GM19397 (cell line): Measurements from ENCODE around the gene SCFD2.

ENCODE experiments used
- ATAC-seq: cut with Tn5 transposase; IDR thresholded peaks from one replicate; pipeline ENCODE4 v1.9.1; 2021; ENCODE audit warnings: mild to moderate bottlenecking, moderate library complexity; ENCODE audit not compliant: unreplicated experiment

The SCFD2 gene

DNA sequence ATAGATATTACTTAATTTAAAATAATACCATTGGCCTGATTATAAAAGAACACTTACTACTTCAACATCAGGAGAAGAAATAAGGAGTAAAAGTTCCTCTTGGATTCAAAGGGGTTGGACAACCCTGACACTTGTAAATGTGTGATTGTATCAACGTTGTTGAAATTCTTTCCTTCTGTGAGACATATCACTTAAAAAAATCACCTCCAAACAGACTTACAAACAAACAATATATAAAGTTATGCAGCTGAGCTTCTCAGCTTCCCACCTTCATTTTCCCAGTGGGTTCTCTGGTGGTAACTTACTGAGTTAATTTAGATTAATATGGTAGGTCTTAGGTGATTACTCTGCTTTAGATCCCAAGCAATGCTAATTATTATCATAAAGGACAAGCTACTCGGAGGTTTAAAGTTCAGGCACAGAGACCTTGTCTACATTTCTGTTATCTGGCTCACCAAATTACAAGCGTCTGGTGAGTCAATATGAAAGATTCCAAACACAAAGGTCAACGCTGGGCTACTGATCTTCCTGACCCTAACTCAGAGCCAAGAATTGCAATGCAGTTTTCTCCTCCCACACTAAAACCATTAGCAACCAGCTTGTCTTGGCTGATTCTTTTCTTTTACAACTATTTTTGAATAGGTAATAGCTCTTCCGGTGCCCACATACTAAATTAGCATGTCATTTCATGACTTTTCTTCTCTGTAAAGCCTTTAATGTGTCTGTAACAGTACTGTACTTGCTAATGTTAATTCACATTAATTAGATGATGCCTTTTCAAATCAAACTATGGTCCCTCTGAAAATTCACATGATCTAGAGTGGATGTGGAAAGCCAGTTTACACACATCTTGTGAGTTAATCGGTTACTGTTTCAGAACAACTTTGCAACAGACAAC is 346.1 kb downstream of the SCFD2 start:
- ATAC-seq, result no peak

DNA sequence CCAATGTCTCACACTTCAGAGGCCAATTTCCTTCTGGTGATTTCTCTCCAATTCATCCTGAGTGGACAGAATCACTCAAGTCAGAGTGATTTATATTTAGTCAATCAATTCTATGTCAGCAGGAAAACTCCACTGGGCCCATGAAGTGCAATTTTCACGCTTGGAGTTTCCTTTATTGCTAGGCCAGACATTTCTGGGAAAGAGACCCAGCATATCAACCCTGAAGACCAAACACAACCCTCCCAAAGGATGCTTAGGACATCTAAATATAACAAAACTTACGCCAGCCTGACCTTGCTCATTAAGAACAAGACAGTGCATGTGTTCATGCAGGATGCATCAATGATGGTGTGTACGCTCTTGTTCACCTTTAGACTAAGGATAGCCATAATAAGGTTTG is 347.4 kb downstream of the SCFD2 start:
- no peak for ATAC-seq

DNA sequence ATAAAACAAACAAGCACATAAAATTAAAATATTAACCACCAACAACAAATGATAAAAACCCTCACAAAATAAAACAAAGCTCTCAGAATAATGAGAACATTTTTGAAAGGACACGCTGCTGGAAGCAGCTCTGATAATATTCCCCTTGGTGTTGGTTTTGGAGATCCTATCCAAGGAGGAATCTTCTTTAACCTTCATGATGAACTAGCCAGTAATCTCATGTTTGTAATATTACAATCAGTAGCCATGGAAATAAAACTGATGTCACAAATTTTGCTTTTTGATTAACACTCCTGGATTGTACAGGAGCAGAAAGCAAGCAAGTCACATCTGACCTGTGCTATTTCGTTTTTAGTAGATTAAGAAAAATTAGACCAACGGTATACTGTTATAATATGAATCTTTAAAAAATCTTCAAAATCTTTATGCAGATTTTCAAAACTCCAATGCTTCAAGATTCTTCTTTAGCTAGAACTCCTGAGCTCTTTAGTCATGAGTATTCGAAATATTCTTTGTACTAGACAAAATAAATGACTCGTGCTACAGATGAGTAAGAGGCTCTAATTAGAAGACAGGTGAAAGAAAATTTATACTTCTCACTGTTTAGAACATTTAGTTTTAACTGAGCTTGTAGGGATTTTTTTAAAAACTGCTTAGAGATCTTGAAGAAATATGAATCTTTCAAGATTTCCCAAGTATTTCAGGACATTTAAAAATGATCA is 349.6 kb downstream of the SCFD2 start:
- ATAC-seq, result no peak

DNA sequence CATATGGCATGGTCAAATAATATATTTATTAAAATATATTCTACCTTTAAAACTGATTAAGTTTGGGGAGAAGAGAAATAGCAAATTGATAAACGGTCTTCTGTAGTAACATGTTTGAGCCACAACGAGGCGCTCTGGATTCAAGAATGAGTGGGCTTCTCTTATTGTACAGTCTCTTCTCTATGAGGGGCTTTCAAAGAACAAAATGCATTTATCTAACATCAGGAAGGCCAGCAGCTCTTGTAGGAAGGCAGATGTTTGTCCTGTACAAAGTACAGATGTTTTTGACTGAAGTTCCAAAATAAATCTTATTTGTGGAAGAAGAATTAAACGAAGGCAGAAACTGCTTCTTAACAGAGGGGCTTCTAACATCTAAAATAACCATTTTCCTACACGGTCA is 350.2 kb downstream of the SCFD2 start:
- no peak for ATAC-seq

DNA sequence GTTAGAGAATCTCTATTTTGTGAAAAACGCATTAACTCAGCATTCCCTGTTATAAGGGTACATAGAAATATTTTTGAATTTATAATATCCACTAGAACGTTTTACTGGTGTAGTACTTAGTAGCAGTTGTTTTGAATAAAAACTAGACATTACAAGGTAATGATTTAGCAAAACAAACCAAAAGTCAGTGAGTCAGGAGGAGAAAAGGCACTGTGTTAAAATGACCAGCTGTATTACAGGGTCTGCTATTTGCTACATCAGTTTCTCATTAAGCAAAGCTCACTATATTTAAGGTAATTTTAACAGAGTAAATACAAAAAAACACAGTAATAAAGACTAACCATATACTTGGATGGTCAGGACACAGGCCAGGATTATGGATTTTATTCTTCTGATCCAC is 351.0 kb downstream of the SCFD2 start:
- no peak for ATAC-seq

DNA sequence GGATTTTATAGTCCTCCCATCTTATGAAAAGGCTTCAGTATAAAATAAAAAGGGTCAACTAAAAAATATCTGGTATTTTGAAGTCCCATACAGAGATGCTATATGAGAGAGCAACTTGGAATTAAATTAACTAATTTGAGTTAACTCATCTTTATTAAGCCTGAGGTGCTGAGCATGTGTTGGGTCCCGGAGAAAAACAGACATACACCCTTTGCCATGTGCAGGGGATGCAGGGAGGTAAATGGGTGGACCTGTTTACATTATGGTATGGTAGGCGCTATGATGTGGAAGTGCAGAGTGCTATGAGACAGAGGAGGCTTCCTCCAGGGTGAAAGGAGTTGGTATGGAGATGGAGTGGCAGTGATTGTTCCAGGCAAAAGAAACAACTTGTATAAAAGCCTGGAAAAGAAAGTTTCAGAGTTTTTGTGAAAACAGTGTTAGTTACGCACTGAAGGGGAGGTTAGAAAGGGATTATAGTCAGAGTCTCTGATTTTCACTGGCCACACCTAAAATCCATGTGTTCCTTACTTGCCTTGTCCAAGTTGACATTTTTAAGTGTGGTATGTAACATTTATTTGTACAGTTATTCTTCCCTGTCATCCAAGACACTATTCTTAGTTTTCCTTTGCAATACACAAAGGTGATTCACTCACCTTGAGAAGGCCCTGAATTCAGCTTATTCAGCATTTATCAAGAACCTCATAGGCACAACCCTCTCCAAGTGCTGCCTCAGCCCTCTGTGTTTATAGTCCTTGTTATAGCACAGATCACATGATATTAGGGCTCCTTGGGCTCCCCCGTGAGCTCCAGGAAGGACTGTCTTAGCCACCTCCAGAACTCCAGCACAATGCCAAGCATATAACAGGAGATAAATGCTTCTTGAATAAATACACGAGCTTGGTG is 351.7 kb downstream of the SCFD2 start:
- no peak for ATAC-seq

DNA sequence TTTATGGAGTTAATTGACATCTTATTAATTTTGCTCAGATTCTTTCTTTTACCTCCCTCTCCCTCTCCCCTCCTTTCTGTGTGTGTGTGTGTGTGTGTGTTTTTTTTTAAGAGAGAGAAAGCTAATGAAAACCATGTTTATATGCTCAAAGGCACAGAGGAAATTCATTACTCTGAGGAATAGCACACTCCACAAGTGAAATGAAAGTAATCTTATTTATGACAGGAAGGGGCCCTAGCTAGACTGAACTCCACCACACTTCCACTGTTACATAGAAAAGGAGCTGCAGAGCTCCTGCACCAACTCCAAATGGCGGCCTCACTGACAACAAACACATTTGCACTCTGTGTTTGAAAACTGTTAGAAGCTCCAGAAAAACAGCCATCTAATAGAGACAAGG is 353.1 kb downstream of the SCFD2 start:
- ATAC-seq, result no peak

DNA sequence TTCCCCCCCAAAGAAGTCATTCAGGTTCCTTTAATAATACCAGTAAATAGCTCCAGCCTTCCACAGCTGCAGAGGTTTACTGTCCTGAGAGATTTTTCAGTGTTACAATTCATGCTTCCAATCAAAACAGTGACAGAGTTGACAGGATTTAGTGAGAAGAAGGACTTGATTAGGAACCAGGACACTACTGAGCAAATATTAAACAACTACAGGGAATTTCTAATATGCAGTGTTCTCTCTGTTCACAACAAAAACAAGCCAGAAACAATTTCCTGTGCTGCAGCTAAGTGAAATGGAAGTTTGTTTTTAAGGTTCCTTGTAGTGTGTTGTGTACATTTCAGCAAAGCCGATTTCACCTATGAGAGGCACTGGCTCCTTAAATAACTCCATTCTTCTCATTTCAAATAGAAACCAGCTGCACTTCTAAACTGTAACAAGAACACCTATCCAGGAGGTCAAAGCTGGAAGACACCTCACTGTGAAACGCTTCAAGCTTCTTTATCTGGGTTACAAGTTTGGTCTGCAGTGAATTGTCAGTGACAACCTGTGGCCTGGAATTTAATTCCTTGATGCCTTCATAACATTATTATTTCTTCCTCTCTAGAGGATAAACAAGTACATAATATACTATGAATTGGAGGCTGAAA is 354.5 kb downstream of the SCFD2 start:
- ATAC-seq, result no peak

DNA sequence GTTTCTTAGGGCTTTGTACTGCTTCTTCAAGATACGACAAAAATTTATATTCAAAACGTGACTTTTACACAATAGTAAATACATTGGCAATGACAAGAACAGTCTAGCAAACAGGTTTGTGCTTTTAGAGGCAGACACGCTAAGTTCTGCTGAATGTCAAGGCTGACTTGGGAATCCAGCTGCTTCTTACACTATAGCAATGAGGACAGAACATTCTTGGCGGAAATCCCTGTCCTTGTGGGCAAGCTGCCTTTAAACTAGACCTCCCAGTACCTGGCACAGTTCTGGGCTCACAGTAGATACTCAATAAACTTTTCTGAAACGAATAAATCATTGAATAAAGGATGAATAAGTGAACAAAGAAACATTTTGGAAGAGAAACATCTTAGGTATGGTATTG is 355.5 kb downstream of the SCFD2 start:
- no peak for ATAC-seq

DNA sequence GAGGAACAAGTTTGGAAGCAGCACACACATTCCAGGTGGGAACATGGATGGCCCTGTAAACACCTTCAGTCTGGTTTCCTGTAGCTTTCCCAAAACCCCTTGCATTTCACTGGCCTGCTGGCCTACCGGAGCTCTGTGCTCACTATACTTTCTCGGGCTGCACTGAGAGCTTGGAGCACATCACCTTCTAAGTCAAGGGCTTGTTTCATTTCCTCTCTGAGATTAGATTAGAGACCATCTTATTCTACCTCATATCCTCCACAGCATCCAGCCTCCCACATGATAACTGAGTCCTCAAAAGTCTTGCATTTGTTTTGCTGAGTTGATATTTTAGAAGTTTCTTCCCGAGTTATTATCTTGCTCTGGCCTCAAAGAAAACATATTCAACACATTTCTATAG is 356.0 kb downstream of the SCFD2 start:
- no peak for ATAC-seq

DNA sequence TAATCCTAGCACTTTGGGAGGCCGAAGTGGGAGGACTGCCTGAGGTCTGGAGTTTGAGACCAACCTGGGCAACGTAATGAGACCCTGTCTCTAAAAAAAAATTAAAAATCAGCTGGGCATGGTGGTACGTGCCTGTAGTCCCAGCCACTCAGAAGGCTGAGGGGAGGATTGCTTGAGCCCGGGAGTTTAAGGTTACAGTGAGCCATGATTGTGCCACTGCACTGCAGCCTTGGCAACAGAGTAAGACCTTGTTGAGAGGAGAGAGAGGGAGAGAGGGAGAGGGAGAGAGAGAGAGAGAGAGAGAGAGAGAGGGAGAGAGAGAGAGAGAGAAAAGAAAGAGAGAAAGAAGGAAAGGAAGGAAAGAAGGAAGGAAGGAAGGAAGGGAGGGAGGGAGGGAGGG is 358.8 kb downstream of the SCFD2 start:
- no peak for ATAC-seq

DNA sequence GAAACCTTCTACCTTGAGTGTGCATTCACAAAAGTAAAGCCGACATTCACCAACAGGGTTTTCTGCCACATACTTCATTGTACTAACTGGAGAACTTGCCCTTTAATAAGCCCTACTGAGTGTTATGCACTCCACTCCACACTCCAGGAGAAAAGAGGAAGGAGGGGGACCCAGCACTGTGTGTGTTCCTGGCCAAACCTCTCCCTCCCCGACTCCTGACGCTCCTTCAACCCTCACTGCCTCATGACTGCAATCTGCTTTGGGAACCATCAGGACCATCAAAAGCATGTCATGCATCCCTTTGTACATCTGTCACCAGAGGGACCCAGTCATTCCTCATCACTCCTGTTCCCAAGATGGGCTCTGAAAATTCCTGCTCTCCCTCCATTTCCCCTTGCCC is 360.1 kb downstream of the SCFD2 start:
- ATAC-seq, result no peak

DNA sequence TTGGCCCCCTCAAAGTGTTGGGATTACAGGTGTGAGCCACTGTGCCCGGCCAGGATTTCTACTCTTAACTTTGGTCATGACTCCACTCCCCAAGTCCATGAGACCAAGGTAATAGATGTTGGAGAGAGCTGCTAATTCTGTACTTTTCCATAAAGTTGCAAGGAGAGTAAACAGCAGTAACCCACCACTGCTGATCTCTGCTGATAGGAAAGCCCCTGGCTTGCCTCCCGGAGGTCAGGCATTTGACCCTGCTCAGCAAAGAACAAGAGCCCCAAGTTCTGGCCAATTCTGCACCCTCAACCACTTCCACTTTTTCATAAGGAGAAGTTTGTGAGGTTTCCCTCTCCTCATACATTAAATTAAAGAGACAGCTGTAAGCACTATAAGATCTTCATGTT is 360.7 kb downstream of the SCFD2 start:
- ATAC-seq, result no peak

DNA sequence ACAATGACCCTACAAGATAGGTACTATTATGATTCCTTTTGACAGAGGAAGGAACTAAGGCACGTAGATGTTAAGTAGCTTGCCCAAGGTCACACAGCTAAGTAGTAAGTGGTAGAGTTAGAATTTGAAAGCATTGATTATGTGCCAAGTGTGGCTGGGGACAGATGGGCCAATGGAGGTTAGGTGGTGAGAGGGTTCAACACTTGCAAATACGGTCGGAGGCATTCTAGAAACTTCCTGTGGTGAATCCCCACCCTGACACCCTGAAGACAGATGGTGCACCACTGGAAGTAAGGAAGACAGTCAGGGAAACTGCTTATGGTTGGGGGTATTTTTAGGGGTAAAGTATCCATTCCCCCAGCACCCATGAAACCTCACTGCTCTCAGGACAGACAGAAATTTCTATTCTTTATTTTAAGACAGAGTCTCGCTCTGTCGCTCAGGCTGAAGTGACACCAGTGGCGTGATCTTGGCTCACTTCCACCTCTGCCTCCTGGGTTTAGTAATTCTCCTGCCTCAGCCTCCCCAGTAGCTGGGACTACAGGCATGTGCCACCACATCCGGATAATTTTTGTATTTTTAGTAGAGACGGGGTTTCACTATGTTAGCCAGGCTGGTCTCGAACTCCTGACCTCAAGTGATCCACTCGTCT is 361.2 kb downstream of the SCFD2 start:
- no peak for ATAC-seq

DNA sequence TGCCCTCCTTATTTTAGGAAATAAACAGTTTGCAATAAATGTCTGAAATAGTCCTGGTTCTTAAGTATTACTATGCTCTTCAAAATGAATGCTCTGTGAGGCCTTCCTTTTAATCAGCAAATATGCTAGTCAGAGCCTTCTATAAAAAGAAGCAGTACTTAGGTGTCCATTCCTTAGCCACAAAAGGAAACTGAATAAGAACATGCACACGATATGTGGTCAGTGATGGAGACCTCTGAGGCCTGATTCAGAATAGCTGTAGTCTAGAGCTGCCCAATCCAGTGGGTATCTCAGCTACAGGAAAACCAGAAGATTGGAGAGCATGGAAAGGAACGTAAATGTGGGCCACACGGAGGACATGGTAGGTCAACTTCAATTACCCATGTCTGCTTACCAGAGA is 361.9 kb downstream of the SCFD2 start:
- ATAC-seq, result no peak

DNA sequence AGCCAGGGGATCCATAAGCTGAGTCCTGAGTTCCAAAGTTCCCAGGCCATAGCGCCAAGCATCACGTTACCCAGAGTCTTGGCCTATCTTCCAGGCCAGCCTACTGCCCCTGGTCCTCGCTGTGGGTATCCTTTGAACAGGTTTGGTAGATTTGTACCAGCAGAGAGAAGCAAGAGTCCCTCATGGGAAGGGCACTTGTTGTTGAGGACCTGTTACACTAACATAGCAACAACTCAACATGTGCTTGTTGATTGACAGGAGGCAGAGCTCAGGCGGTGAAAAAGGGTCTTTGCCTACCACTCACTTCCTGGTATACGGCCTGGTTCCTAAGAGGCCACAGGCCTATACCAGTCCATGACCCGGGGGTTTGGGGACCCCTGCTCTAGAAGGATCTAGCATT is 365.3 kb downstream of the SCFD2 start:
- ATAC-seq, result no peak

DNA sequence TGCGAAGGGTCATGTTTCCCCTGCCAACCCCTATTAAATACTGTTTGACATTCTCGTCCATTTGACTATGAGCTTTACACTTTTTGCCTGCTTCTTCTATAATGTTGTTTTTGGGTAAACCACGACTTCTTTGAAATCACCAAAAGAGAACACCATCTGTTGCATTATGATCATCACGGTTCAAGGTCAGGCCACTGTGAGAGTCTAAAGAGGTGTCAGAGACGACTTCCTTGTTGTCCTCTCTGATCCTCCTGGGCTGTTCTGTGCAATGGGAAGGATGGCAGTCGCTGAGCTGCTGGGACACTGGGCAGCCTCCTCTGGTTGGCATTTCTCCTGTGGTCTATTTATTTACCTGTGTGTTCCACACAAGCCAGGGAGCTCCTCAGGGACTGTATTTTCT is 366.2 kb downstream of the SCFD2 start:
- no peak for ATAC-seq

DNA sequence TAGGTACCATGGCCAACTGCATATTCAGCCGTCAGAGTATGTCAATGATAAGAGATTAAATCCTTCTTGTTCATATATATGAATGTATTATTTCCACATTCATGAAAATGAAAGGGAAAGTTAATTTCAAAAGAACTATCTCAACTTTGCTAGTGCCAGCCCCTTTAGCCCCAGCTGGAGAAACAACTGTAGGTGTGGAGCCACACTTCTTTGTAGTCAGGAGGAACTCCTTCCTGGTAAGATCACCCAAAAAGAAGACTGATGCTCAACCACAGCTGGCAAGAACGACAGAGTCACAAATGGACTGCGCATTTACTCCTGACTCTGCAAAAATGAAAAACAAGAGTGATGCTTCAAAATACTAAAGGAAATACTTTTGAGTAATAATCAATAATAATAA is 367.4 kb downstream of the SCFD2 start:
- ATAC-seq, result no peak

DNA sequence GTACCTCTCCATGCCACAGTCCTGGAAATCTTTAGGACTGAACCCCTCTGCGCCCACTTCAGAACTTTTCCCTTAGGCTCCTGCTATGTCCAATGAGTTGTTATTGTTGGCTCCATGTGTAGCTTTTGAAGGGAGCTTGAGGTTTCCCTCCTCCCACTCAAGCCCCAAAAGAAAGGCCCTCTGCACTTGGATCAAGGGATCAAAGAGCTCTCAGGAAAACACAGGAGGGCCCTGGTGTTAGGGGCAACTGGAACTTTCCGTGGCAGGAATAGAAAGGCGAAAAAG is 368.8 kb downstream of the SCFD2 start:
- ATAC-seq, result no peak

DNA sequence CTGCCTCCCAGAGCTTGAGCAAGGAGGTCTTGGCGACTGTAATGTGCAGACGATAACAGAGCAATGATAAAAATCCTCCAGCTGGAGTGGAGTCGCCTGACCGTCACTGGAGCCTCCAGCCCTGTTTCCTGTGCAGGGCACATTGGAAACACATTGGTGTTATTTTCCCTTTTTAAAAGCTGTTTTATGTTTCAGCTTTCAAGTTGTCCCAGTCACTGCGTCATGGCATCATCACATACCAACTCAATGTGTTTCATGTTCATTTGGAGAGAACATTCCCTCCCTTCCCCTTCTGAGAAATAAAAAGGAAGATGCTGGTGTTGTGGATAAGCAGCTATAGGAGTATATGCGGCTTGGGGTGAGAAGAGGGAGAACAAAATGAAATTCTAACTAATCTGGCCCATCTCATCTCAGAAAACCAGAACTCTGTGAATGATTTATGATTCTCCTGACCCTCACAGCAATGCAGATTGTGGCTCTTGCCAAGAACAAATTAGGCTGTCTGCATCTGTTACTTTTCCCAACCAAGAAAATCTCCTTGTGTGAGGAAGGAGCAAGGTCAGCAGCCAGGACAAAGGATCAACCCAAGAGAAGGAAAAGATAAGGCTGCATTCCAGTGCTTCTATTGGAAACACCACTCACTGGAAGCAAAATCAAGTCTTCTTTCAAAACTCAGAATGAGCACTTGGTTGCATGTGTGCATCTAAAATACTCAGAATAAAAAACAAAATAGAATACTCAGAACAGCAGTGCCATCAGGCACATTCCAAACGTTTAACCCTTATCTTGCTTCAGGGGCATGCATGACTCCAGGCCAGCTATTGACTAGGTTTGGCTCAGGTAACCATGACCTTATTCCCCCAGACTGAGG is 369.4 kb downstream of the SCFD2 start:
- ATAC-seq, result no peak
